Central memory CD8-positive, alpha-beta T cell (primary cell): ENCODE measurements around the gene TMEM150A.
A peak's percentile ranks its signal among the peaks of the same experiment; 100 is the strongest.
"Not testable (repeated sequence)": the region's sequence is repeated elsewhere in the genome, so short reads cannot be mapped to it uniquely, and the experiment has no call there.

ENCODE experiments used
- ATAC-seq: fragments of 150-1000 bp; cut with Tn5 transposase; replicated peaks from 2 replicates; pipeline ENCODE4 v1.10.0; 2022; ENCODE audit warnings: mild to moderate bottlenecking, moderate FRiP score, moderate number of reproducible peaks; ENCODE audit not compliant: poor library complexity, severe bottlenecking; ENCODE audit errors: extremely low read depth
- DNase-seq, 2 donors: peaks; one replicate each; pipeline ENCODE4 v3.0.0; 2021; ENCODE audit warnings: low spot score in 2 of 2
- H3K27ac Mint-ChIP-seq: one replicate; pipeline ENCODE4 v1.8.0; 2022; ENCODE audit warnings: low read depth, mild to moderate bottlenecking, moderate library complexity, mixed read lengths
- H3K27me3 Mint-ChIP-seq: one replicate; pipeline ENCODE4 v1.8.0; 2022; ENCODE audit warnings: mixed read lengths
- H3K36me3 Mint-ChIP-seq: one replicate; pipeline ENCODE4 v1.8.0; 2022; ENCODE audit warnings: mild to moderate bottlenecking, moderate library complexity, mixed read lengths; ENCODE audit not compliant: insufficient read depth
- H3K4me1 Mint-ChIP-seq: one replicate; pipeline ENCODE4 v1.8.0; 2022; ENCODE audit warnings: mixed read lengths
- H3K4me3 Mint-ChIP-seq: one replicate; pipeline ENCODE4 v1.8.0; 2022; ENCODE audit warnings: mild to moderate bottlenecking, moderate library complexity, mixed read lengths
- H3K9me3 Mint-ChIP-seq: one replicate; pipeline ENCODE4 v1.8.0; 2022; ENCODE audit warnings: mixed read lengths

TMEM150A gene

GRCh38 chr2:85596026-85596333 is 6.5 kb downstream of the TMEM150A start:
- ATAC-seq (no peak), DNase-seq (no peak)
- H3K36me3 Mint-ChIP-seq = peaks cover 13% of the 10 kb centered on the region
- peak overlapping the region; percentile 100 for H3K27ac Mint-ChIP-seq
- H3K4me1 Mint-ChIP-seq = peaks cover 38% of the 10 kb centered on the region
- no peaks in the 10 kb centered on the region for H3K9me3 Mint-ChIP-seq
- peak overlapping the region; percentile 100 for H3K4me3 Mint-ChIP-seq
- H3K27me3 Mint-ChIP-seq = no peaks in the 10 kb centered on the region

DNA sequence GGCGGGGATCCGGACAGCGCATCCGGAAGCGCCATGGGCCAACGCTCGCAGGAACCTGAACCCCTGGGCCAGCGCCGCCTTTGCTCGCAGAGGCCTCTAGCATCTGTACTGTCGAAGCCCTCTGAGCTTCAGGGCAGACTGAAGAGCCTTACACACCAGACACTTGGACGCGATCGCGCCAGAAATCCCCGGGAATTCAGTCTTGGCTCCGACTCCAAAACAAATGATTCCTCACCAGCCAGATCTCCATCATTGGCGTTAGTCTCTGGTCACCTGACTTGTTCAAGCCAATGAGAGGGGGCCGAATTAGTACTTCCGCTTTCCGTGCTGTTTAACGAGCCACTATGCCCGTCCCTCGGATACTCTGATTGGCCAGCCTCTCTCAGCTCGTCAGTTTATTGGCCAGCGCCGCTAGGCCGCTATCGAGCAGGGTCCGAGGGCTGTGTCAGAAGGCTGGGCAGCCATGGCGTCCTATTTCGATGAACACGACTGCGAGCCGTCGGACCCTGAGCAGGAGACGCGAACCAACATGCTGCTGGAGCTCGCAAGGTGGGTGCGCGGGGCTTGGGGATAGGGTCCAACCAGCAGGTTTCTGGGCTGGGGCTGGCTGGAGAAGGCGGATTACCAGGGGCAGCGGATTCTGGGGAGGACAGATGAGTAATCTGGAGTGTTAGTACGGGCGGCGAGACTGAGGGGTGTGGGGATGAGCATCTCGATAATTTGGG is 7.0 kb downstream of the TMEM150A start, which contains the start of gene RNF181:
Gene RNF181, plus strand, starts transcription at position 445 of the 725 bp plus-strand sequence. Its CDS starts 19 bp downstream, at position 464.
- H3K4me1 Mint-ChIP-seq = peaks cover 43% of the 10 kb centered on the region
- ATAC-seq = peak; percentile 100
- peak within 1 kb of the TSS; percentile 100 for H3K27ac Mint-ChIP-seq

GRCh38 chr2:85594715-85595300 is 7.7 kb downstream of the TMEM150A start:
- Mint-ChIP-seq H3K27ac (peak overlapping the region; percentile 100), H3K27me3 (no peaks in the 10 kb centered on the region), H3K4me3 (peak overlapping the region; percentile 100), H3K9me3 (no peaks in the 10 kb centered on the region), H3K4me1 (peaks cover 48% of the 10 kb centered on the region), H3K36me3 (peaks cover 13% of the 10 kb centered on the region)
- ATAC-seq (no peak), DNase-seq (no peak)

More for the DNA sequence above, 7.0 kb downstream of the TMEM150A start, which contains the start of gene RNF181:
- H3K9me3 Mint-ChIP-seq = no peaks in the 10 kb centered on the region
- peak within 1 kb of the TSS; percentile 100 for H3K4me3 Mint-ChIP-seq
- no peaks in the 10 kb centered on the region for H3K27me3 Mint-ChIP-seq
- peak; percentile 72 to 83 for DNase-seq
- H3K36me3 Mint-ChIP-seq = peaks cover 13% of the 10 kb centered on the region

DNA sequence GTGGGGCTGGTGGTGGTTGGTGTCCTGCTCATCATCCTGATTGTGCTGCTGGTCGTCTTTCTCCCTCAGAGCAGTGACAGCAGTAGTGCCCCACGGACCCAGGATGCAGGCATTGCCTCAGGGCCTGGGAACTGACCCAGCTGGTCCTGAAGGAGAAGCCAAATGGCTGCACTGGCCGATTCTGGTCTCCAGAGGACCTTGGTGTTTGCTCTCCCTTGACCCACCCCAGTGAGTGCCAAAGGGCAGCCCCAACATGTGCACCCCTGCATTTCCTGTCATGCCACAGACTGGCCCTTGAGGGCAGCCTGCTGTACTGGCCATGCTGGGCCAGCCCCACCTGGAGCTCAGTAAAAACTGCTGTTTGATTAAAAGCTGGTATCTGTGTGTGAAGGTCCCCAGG is 9.5 kb downstream of the TMEM150A start:
- ATAC-seq = no peak
- Mint-ChIP-seq H3K27ac (peak overlapping the region; percentile 38), H3K36me3 (peaks cover 9% of the 10 kb centered on the region), H3K4me1 (peaks cover 59% of the 10 kb centered on the region), H3K27me3 (no peaks in the 10 kb centered on the region), H3K9me3 (no peaks in the 10 kb centered on the region), H3K4me3 (peak overlapping the region; percentile 16)
- no peak for DNase-seq

GRCh38 chr2:85592299-85592698 is 10.2 kb downstream of the TMEM150A start:
- H3K27ac Mint-ChIP-seq, ATAC-seq, H3K36me3 Mint-ChIP-seq, DNase-seq, H3K27me3 Mint-ChIP-seq, H3K9me3 Mint-ChIP-seq, H3K4me3 Mint-ChIP-seq: not testable (repeated sequence)
- H3K4me1 Mint-ChIP-seq = peaks cover 64% of the 10 kb centered on the region

- H3K27me3 Mint-ChIP-seq = no peaks in the 10 kb centered on the region
- no peak overlapping the region for H3K4me3 Mint-ChIP-seq
- H3K27ac Mint-ChIP-seq = no peak overlapping the region
Measured at GRCh38 chr2:85591563-85591962, 10.9 kb downstream of the TMEM150A start.

GRCh38 chr2:85590950-85591349 is 11.5 kb downstream of the TMEM150A start:
- no peak for ATAC-seq
- peaks cover 51% of the 10 kb centered on the region for H3K4me1 Mint-ChIP-seq
- no peak overlapping the region for H3K4me3 Mint-ChIP-seq
- peaks cover 7% of the 10 kb centered on the region for H3K36me3 Mint-ChIP-seq
- no peaks in the 10 kb centered on the region for H3K27me3 Mint-ChIP-seq
- H3K27ac Mint-ChIP-seq = no peak overlapping the region
- no peak for DNase-seq
- no peaks in the 10 kb centered on the region for H3K9me3 Mint-ChIP-seq

More at GRCh38 chr2:85591563-85591962, 10.9 kb downstream of the TMEM150A start:
- H3K36me3 Mint-ChIP-seq = peaks cover 8% of the 10 kb centered on the region
- H3K9me3 Mint-ChIP-seq = no peaks in the 10 kb centered on the region
- DNase-seq (no peak), ATAC-seq (no peak)
- H3K4me1 Mint-ChIP-seq = peaks cover 56% of the 10 kb centered on the region

DNA sequence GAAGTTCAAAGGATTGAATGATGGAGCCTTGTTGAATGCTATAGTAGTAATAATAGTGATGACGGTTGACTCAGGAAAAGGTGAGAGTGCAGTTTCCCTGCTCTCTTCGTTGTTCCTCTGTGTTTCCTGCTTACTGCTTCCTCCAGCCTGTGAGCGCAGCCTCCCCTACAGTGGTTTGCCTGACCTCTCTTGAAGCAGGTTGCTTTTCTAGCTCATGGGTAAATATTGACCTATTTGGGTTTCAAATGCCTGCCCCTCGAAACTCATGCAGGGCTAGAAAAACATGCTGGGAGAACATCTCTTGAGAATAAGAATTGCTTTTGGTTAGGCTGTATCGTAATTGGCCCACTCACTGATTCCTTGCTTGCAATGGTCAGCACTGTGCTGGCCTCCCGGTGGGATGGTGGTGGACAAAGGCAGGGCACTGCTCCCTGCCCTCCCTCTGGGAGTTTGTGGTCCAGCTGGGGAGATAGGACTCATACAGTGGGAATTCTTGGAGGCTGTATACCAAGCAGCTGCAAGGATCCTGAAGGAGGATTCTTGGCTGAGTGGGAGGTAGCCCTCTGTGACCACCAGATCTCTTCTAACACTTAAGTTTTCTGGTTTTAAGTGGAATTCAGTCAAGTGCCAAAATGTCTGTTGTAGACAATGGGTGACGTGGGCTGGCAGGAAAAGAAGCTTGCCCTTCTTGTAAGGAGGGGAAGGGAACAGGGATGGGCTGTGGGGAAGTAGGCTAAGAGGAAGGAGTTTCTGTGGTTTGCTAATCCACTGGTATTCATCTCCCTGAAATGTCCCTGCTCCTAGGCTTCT is 12.3 kb downstream of the TMEM150A start:
- no peaks in the 10 kb centered on the region for H3K9me3 Mint-ChIP-seq
- peaks cover 2% of the 10 kb centered on the region for H3K36me3 Mint-ChIP-seq
- no peak overlapping the region for H3K4me3 Mint-ChIP-seq
- no peaks in the 10 kb centered on the region for H3K27me3 Mint-ChIP-seq
- ATAC-seq = no peak
- no peak overlapping the region for H3K27ac Mint-ChIP-seq
- DNase-seq = no peak
- H3K4me1 Mint-ChIP-seq = peaks cover 51% of the 10 kb centered on the region

DNA sequence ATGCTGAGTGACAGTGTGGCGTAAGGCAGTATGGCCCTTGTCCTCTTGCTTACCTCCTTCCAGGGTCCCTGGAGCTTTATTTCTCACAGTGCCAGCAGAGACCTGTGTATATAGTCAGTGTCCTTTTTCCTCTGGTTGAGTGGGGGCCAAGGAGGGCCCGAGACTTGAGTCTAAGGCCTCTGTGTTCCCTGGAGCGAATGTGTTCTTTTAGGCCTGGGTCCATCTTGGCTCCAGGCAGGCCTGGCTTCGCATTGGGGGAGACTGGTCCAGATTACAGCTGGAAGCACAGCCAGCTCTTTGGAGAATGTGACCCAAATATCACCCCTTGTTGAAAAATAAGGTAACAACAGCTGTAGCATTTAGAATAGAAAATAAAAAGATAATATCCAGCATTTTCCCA is 13.3 kb downstream of the TMEM150A start:
- H3K36me3 Mint-ChIP-seq = peaks cover 4% of the 10 kb centered on the region
- H3K4me3 Mint-ChIP-seq = no peak overlapping the region
- H3K9me3 Mint-ChIP-seq = no peaks in the 10 kb centered on the region
- no peaks in the 10 kb centered on the region for H3K27me3 Mint-ChIP-seq
- H3K27ac Mint-ChIP-seq = peak overlapping the region; percentile 39
- peaks cover 47% of the 10 kb centered on the region for H3K4me1 Mint-ChIP-seq
- DNase-seq = no peak
- no peak for ATAC-seq

- DNase-seq = no peak
- Mint-ChIP-seq H3K9me3 (no peaks in the 10 kb centered on the region), H3K4me1 (peaks cover 45% of the 10 kb centered on the region), H3K27ac (peak overlapping the region; percentile 39), H3K36me3 (peaks cover 4% of the 10 kb centered on the region), H3K27me3 (no peaks in the 10 kb centered on the region), H3K4me3 (no peak overlapping the region)
- no peak for ATAC-seq
Measured at GRCh38 chr2:85588645-85589044, 13.9 kb downstream of the TMEM150A start.

DNA sequence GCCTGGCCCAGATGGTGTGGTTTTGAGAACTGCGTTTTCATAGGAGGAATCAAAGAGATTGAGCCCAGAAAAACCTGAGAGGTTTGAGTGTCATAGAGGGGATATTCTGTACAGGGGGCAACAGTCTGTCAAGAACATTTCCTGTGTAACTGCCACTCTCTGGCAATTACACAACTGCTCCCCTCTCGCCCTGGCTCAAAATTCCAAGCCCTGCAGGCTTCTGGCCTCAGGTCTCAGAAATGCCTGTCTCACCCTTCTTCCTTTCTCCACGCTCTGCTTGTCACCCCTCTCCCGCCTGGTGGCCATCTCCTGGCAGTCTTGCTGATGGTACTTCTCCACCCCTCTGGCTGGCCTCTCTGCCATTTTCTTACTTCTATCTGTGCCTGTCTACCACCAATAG is 14.3 kb downstream of the TMEM150A start:
- no peak overlapping the region for H3K4me3 Mint-ChIP-seq
- H3K27me3 Mint-ChIP-seq = no peaks in the 10 kb centered on the region
- ATAC-seq = no peak
- DNase-seq = no peak
- H3K9me3 Mint-ChIP-seq = no peaks in the 10 kb centered on the region
- peak overlapping the region; percentile 39 for H3K27ac Mint-ChIP-seq
- peaks cover 4% of the 10 kb centered on the region for H3K36me3 Mint-ChIP-seq
- peaks cover 48% of the 10 kb centered on the region for H3K4me1 Mint-ChIP-seq

DNA sequence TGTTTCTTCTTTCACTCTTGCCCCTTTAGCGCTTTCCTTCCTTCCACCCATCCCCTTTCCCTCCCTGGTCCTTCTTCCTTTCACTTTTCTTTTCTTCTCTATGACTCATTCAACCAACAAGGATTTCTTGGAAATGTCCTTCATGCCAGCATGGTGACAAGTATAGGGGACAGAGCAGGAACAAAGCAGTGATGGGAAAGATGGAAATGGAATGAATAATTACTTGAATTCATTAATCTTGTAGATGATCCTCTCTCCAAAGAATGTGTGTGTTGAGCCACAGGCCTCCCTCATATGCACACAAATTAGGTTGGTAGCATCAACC is 16.8 kb downstream of the TMEM150A start:
- no peak for ATAC-seq

More for the DNA sequence above, 16.8 kb downstream of the TMEM150A start:
- Mint-ChIP-seq H3K9me3 (no peaks in the 10 kb centered on the region), H3K36me3 (peaks cover 19% of the 10 kb centered on the region), H3K27ac (peak overlapping the region; percentile 93), H3K27me3 (no peaks in the 10 kb centered on the region), H3K4me3 (peak overlapping the region; percentile 80), H3K4me1 (peaks cover 56% of the 10 kb centered on the region)
- DNase-seq = no peak
